ENCODE results near the gene DAZAP1.

DNA sequence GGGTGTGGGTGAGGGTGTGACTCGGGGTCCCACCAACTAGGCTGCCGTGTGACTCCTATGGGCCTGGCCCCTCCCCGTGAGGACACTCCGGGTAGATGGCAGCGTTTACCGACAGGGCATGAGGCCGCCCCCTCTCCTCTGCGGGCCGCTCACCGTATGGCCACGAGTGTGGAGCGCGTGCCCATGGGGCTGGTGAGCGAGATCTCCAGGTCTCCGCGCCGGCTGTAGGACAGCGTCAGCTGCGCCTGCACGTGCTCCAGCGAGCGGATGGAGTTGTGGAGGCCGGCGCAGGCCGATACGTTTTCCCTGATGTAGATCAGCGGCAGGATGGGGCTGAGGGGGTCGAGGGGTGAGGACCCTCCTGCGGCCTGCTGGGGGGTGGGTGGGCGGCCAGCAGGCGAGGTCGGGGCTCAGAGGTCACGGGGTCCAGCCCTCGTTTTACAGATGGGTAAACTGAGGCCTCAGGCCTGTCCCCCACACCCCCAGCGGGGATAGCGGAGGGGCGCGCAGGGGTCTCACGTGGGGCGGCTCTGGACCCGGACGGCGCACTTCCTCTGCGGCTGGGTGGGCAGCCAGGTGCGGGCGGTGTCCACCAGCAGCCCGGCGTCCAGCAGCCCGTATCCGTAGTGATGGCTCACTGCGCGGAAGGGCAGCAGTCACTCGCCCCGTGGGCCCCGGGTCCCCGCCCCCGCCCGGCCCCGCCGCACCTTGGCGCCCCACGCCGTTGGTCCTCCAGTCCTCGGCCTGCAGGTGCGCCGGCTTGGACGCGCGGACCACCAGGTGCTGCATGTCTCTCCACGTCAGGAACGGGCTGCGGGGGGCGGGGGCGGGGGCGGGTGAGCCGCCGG, 76.0 kb downstream of the DAZAP1 start:
- no peak for TF ChIP-seq SUZ12 (IDR thresholded peaks at IDR 0.05)
- no peak for TF ChIP-seq SP1 (IDR thresholded peaks at IDR 0.05)
- no peak for TF ChIP-seq ELF4 (IDR thresholded peaks at IDR 0.05)
- TF ChIP-seq PKNOX1 (IDR thresholded peaks at IDR 0.05) = no peak
- TF ChIP-seq L3MBTL2 (conservative IDR thresholded peaks at IDR 0.05) = no peak

All from HEK293T (cell line).